Esophagus squamous epithelium (tissue), 5 donors: ENCODE data around the gene SLC28A3. TPM values are rescaled to one million over a fixed set of nuclear protein-coding genes. Genes with fewer than 3 reads are reported as not detected.

Source experiments
- DNase-seq: peaks from one replicate; lab custom pipeline; 2025; lab: John Stamatoyannopoulos, UW
- H3K27ac ChIP-seq, 4 donors: fragments of 200-600 bp; sonication (generic); one replicate each; pipeline ENCODE4 v1.5.1; 2016 to 2019; ENCODE audit warnings: mild to moderate bottlenecking in 1 of 4
- H3K27me3 ChIP-seq, 4 donors: fragments of 200-600 bp; sonication (generic); 1 replicate in 3 of 4; 2 replicates in 1 of 4; pipeline versions ENCODE4 v1.5.1 to v1.6.0; 2017 to 2021; ENCODE audit warnings: antibody characterized with exemption in 1 of 4
- H3K36me3 ChIP-seq, 3 donors: fragments of 200-600 bp; sonication (generic); one replicate each; pipeline ENCODE4 v1.5.1; 2016 to 2019
- H3K4me1 ChIP-seq, 3 donors: fragments of 200-600 bp; sonication (generic); one replicate each; pipeline ENCODE4 v1.5.1; 2017 to 2019
- H3K4me3 ChIP-seq, 4 donors: fragments of 200-600 bp; sonication (generic); 1 replicate in 3 of 4; 2 replicates in 1 of 4; pipeline ENCODE4 v1.5.1; 2016 to 2019; ENCODE audit warnings: mild to moderate bottlenecking in 2 of 4, moderate library complexity in 1 of 4
- H3K9me3 ChIP-seq, 3 donors: fragments of 200-600 bp; sonication (generic); one replicate each; pipeline ENCODE4 v1.5.1; 2016 to 2019
- POLR2A ChIP-seq, 4 donors: fragments of 450-650 bp; IDR thresholded peaks; one replicate each; pipeline ENCODE4 v1.6.1; 2017; ENCODE audit warnings: antibody characterized with exemption in 4 of 4, mild to moderate bottlenecking in 4 of 4, moderate library complexity in 3 of 4
- WGBS, 2 donors: methylation state at CpG; one replicate each; pipeline ENCODE4 v1.1.5; 2018; 5-methylcytosine and 5-hydroxymethylcytosine counted together
- intact Hi-C: fragments of 100-400 bp; cut with DNase I; formaldehyde crosslinking; loops from one replicate; pipeline ENCODE4 v1.15.0; 2022
- total RNA-seq, 4 donors: library from RNA; depleted of rRNA; stranded (reverse); fragments of >200 nt; gene quantifications; one replicate each; pipeline ENCODE4 v1.1.0, GENCODE V29; 2016
- TF ChIP-seq, protein P1 (sequence below), 6 experiments: fragments of 450-650 bp in 4 of 6; fragments of 200-600 bp in 2 of 6; sonication (generic) in 2 of 6; IDR thresholded peaks; one replicate each; pipeline ENCODE4 v1.5.1; 2016 to 2019; ENCODE audit warnings: antibody characterized with exemption in 6 of 6, mild to moderate bottlenecking in 4 of 6, moderate library complexity in 4 of 6
- donor health status: DM: yes; HTN: yes; CAD: no.

SLC28A3 gene
- total RNA-seq, 4 donors from 2014 or later = 0.95 to 16.1 (median 2.7) TPM

DNA sequence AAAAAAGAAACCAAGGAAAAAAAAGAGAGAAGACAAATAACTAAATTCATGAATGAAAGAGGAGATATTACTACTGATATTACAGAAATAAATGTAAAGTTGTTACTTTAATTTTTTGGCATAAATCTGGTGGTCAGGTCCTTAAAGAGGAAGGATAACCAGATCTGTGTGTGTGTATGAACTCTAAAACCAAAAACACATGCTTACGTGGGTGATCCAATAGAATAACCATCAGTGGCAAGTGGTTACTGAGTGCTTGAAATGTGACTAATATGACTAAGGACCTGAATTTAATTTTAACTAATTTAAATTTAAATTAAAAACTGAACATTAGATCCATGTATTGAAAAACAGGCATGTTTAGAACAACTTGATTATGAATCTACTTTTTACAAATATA lies 10.3 kb downstream of the SLC28A3 start:
- TF ChIP-seq, protein P1, sequence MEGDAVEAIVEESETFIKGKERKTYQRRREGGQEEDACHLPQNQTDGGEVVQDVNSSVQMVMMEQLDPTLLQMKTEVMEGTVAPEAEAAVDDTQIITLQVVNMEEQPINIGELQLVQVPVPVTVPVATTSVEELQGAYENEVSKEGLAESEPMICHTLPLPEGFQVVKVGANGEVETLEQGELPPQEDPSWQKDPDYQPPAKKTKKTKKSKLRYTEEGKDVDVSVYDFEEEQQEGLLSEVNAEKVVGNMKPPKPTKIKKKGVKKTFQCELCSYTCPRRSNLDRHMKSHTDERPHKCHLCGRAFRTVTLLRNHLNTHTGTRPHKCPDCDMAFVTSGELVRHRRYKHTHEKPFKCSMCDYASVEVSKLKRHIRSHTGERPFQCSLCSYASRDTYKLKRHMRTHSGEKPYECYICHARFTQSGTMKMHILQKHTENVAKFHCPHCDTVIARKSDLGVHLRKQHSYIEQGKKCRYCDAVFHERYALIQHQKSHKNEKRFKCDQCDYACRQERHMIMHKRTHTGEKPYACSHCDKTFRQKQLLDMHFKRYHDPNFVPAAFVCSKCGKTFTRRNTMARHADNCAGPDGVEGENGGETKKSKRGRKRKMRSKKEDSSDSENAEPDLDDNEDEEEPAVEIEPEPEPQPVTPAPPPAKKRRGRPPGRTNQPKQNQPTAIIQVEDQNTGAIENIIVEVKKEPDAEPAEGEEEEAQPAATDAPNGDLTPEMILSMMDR (IDR thresholded peaks at IDR 0.05) = no peak
- TF ChIP-seq POLR2A (IDR thresholded peaks at IDR 0.05) = no peak
- H3K27ac ChIP-seq = peak overlapping the region in 1 of 4 donors; percentile 79
- WGBS, 2 donors = 71 to 79% methylated on average over 1 of the region's 1 CpG
- H3K4me3 ChIP-seq = no peak overlapping the region
- intact Hi-C loops = no loop called here
- peaks cover 0 to 9% (median 9%) of the 10 kb centered on the region in 3 donors for H3K9me3 ChIP-seq
- H3K4me1 ChIP-seq = peaks cover 0 to 29% (median 0%) of the 10 kb centered on the region in 3 donors
- H3K36me3 ChIP-seq = no peaks in the 10 kb centered on the region
- no peaks in the 10 kb centered on the region for H3K27me3 ChIP-seq
- no peak for DNase-seq

DNA sequence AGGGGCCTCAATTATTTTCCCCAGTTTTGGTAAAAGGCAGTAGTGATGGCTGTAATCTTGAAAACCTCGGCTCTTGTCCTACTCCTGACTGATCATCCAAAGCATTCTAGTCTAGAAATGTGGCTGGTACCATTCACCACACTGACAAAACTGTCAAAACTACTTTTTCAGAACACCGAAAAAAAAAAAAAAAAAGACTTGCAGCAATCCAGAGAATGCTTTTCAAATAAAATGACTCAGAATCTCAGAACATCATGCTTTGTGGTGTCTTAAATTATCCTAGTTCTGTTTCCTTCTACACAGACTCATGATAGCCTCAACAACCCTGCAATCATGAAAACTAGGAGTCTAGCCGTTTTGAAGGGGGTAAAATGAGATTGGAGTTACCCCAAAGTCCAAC lies 13.4 kb downstream of the SLC28A3 start:
- 66 to 68% methylated on average over 3 of the region's 3 CpGs for WGBS, 2 donors
- TF ChIP-seq, protein P1 (IDR thresholded peaks at IDR 0.05) = no peak
- TF ChIP-seq POLR2A (IDR thresholded peaks at IDR 0.05) = no peak

DNA sequence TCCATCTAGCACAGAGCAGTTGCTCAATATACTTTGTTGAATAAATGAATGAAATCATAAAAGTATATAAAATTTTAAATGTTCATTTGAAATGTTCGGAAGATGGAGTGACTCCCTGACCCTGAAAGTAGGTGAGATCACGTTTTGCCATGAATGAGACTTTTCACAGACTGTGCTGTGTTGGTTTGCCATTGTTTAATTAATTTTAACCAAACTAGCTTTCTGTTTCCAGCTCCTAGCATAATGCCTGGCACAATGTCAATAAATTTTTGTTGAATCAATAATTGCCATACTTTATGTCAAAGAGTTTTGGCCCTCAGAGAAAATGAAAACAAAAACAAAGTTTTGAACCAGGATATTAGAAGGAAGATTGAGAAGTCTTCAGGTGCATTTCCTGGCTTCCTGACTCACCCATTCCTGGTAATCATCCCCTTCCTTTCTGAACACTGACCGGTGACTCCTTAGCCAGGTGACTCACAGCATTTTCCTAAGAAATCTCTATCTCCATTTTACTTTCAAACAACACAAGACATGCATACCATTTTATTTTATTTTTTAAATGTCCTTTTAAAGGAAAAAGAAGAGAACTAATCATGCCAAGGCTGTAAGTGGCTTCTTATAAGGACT lies 15.1 kb downstream of the SLC28A3 start:
- Histone ChIP-seq H3K9me3 (peaks cover 0 to 9% (median 9%) of the 10 kb centered on the region in 3 donors), H3K36me3 (no peaks in the 10 kb centered on the region), H3K27me3 (no peaks in the 10 kb centered on the region), H3K27ac (peak overlapping the region in 2 of 4 donors; percentile 17 to 54), H3K4me3 (no peak overlapping the region), H3K4me1 (peaks cover 0 to 28% (median 4%) of the 10 kb centered on the region in 3 donors)
- WGBS, 2 donors = 36 to 48% methylated on average over 3 of the region's 3 CpGs
- DNase-seq = no peak
- TF ChIP-seq, protein P1 (IDR thresholded peaks at IDR 0.05) = no peak
- TF ChIP-seq POLR2A (IDR thresholded peaks at IDR 0.05) = no peak
- intact Hi-C loops = no loop called here

More for the DNA sequence above, 13.4 kb downstream of the SLC28A3 start:
- Histone ChIP-seq H3K4me1 (peaks cover 0 to 45% (median 4%) of the 10 kb centered on the region in 3 donors), H3K9me3 (peaks cover 0 to 9% (median 9%) of the 10 kb centered on the region in 3 donors), H3K27me3 (no peaks in the 10 kb centered on the region), H3K4me3 (no peak overlapping the region), H3K27ac (no peak overlapping the region), H3K36me3 (no peaks in the 10 kb centered on the region)
- DNase-seq = no peak
- intact Hi-C loops = no loop called here

DNA sequence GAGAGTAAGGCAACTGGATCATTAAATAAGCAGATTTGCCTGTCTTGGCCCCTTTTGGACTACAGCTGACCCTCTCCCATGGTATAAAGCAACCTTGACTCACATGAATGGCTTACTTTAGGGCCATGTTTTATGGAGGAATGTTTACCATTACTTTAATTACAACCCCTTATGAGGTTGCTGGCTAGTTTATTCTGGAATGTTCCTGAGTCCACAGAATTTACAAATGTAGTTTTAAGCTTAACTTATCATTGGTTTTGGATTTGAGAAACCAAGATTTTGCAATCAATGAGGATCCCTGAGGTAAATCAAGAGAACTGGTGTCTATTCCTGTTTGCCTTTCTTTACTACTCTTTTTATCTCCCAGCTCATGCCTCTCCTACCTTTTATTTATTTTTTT lies 15.7 kb downstream of the SLC28A3 start:
- intact Hi-C loops = no loop called here
- DNase-seq = no peak
- TF ChIP-seq, protein P1 (IDR thresholded peaks at IDR 0.05) = no peak
- no peak for TF ChIP-seq POLR2A (IDR thresholded peaks at IDR 0.05)
- peak overlapping the region in 2 of 4 donors; percentile 17 to 54 for H3K27ac ChIP-seq
- H3K9me3 ChIP-seq = peaks cover 0 to 9% (median 9%) of the 10 kb centered on the region in 3 donors
- no peak overlapping the region for H3K4me3 ChIP-seq
- H3K4me1 ChIP-seq = peaks cover 0 to 28% (median 4%) of the 10 kb centered on the region in 3 donors
- H3K27me3 ChIP-seq = no peaks in the 10 kb centered on the region
- no peaks in the 10 kb centered on the region for H3K36me3 ChIP-seq

DNA sequence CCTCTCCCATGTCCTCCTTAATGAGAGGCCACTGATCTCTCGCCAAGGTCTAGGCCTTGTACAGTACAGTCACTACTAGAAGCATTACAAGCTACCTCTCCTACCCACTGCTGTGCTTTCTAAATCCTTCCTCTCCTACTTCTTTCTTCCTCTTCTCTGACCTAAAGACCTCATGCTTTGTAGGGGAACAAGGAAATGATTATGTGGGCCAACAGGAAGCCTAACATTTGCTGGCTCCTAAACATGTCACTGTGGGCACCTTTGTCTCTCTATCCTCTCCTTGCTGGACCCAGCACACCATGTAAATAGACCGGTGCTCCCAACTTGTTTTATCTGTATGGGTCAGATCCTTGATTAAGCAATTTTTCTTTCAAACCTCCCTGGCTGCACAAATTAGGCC lies 16.7 kb downstream of the SLC28A3 start:
- Histone ChIP-seq H3K4me3 (no peak overlapping the region), H3K27me3 (no peaks in the 10 kb centered on the region), H3K4me1 (peaks cover 0 to 30% (median 4%) of the 10 kb centered on the region in 3 donors), H3K9me3 (peaks cover 0 to 9% (median 8%) of the 10 kb centered on the region in 3 donors), H3K27ac (peak overlapping the region; percentile 19 to 58 (median 34)), H3K36me3 (no peaks in the 10 kb centered on the region)
- 63 to 65% methylated on average over 2 of the region's 2 CpGs for WGBS, 2 donors
- TF ChIP-seq POLR2A (IDR thresholded peaks at IDR 0.05) = no peak
- TF ChIP-seq, protein P1 (IDR thresholded peaks at IDR 0.05) = no peak
- intact Hi-C loops = no loop called here
- DNase-seq = no peak
